NCI-H2107 treated with DMSO at 0.1 percent for 48 hours (cell line): ENCODE data around the gene ATL2.
"Not testable (repeated sequence)": the region's sequence is repeated elsewhere in the genome, so short reads cannot be mapped to it uniquely, and the experiment has no call there.

ENCODE experiments used
- DNase-seq: peaks from one replicate; lab custom pipeline; 2025; ENCODE audit not compliant: unreplicated experiment; lab: John Stamatoyannopoulos, UW

The ATL2 gene

DNA sequence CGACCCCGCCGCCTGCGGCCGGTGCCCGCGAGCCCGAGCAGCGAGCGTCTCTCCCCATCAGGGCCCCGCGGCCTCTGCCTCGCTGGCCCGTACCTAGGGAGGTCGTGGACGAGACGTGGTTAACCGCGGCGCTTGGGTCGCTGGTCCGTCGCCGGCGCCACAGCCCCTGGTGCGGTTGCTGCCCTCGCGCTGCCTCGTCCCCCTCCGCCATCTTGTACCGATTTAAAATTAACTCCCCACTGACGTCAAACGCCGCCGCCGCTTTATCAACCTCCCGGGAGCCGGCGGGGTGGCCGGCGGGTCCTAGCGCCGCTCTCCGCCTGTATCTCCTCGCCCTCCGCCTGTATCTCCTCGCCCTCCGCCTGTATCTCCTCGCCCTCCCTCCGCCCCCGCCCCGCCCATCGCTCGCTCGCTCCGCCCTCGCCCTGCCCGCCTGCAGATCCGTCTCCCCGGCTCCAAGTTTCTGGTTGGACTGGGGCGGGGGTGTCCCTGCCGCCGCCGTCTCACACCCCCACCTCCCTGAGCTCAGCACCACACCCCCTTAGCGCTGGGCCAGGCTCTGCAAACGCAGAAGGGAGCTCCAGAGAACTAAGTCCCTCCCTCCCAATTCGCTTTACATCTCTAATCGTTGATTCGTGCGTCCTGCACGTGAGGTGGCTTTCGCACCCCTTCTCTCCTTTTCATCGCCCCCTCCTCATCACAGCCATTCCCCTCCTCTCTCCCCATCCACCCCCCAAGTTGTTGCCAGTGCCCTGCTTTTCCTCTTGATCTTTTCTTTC is at the start of gene ATL2:
Gene ATL2, minus strand, starts transcription at position 224 of the 779 bp plus-strand sequence. Its CDS starts 13 bp downstream, at position 211.
- DNase-seq: peak; percentile 84

DNA sequence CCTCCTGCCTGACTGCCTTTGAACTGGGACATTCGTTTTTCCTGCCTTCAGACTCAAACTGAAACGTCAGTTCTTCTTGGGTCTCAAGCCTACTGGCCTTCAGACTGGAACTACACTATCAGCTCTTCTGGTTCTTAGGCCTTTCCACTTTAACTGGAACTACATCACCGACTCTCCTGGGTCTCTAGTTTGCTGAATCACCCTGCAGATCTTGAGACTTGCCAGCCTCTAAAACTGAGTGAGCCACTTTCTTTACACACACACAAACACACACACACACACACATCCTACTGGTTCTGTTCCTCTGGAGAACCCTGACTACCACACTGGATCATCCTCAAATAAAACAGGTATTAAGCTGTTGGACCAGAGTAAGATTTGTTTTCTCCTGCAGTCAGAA is 46.7 kb upstream of the ATL2 start:
- DNase-seq: no peak

DNA sequence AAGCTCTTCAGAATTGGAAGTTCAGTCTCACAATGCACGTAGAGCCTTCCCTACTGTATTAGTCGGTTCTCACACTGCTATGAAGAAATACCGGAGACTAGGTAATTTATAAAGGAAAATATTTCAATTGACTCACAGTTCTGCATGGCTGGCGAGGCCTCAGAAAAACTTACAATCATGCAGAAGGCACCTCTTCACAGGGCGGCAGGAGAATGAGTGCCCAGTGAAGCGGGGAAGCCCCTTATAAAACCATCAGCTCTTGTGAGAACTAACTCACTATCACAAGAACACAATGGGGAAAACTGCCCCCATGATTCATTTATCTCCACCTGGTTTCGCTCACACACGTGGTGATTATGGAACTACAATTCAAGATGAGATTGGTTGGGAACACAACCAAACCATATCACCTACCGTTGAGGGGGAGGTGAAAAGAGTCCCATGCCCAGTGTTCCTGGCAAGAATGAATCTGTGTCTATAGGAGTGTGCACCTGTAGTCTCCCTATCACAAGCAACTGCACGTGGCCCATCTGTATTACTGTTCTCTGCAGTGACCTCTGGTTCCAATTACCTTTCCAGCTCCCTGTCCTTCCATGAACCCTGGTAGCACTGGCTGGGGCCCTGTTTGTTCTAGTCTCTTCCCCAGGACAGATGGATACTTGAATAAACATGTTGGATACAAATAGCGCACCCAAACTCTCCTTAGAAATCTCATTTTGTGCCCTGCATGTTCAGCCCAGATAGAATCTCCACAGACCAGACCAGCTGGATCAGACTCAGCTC is 44.4 kb upstream of the ATL2 start:
- no peak for DNase-seq

DNA sequence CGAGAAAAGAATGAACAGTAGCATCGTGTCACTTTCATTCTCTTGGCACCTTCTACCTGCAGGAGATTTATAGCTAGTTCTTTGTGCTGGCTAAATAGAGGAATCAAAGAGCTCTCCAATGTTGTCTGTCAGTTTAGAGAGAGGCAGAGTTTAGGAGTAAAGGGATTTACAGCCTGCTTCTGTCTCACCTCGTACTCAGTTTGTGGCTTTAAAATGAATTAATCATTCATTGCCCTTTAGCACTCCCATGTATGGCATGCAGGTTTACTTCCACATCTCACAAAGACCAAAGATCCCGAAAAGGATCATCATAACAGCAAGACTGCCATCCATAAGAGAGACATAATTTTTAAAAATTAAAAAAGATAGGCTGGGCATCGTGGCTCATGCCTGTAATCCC is 42.4 kb upstream of the ATL2 start:
- DNase-seq: no peak

DNA sequence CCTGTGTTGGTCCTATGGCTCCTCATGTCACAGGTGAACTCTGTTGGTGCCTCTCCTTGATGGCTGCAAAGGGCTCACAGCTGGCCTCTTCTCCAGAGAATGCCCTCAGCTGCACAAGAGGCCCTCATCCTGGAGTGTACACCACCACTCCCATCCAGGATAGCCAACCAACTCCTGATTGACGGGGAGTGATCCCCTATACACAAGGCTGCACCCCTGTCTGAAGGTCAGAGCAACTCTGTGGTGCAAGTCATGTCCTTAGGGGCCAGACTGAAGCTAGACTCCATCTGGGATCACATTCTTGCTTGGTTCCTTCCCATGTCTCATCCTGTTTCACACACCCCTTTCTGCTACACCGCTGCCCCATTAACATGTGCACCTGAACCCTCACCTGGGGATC is 41.7 kb upstream of the ATL2 start:
- DNase-seq: no peak

DNA sequence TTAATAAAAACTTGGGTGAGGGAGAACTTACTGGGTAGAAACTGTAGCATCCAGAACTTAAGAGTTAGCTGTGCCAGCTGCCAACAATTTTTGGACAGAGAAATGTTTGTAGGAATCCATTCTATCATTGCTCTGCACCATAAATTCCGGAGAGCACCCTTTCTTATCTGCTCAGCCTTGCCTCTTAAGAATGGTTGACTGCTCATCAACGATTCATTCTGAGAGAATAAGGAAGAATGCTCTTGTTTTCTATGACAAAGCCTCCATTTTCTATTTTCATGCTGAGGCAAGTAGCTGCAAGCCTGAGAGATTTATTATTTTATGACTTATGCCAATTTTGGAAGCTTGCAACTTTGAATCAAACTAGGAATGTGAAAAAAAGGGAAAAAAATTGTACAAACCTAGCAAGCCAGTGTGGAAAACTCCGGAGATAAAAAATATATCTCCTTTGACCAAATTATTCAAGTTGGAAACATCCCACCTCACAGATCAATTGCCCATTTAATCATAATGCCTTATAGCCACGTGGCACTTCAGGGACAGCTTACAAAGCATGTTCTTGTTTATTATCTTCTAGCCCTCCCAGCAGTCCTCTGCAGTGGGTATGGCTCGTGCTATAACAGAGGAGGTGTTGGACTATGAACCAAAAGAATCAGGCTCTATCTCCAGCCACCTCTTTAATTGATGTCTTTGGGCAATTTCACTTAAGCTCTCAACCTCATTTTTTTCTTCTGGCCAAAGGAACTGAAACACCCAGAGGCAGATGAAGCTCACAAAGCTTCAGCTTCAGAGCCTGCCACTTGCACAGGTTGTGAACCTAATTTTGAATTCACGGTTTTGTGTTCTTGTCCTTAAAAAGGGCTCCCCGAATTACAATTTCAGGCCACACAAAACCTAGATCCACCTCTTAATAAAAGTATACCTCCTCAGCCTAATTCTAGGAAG is 40.9 kb upstream of the ATL2 start:
- no peak for DNase-seq

DNA sequence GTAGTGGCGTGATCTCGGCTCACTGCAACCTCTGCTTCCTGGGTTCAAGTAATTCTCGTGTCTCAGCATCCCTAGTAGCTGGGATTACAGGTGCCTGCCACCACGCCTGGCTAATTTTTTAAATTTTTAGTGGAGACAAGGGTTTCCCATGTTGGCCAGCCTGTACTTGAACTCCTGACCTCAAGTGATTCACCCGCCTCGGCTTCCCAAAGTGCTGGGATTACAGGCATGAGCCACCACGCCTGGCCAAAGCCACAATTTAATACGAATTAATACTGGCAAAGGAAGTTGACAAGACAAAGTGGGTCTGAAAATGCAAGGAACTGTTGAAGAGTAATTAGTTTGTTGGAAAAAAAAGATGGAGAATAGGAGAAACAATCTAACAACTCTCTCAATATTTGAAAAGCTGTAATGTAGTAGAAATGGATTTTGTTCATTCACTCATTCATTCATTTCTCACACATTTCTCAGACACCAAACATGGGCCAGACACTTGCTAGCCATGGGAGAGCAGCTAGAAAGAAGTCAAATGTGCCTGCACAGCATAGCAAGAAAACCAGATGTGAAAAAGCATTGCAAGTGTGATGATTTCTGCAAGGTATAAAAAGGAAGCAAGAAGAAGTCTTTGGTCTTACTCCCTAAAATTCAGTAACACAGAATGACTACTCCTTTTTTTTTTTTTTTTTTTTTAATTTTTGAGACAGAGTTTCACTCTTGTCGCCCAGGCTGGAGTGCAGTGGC is 39.4 kb upstream of the ATL2 start:
- DNase-seq: no peak

DNA sequence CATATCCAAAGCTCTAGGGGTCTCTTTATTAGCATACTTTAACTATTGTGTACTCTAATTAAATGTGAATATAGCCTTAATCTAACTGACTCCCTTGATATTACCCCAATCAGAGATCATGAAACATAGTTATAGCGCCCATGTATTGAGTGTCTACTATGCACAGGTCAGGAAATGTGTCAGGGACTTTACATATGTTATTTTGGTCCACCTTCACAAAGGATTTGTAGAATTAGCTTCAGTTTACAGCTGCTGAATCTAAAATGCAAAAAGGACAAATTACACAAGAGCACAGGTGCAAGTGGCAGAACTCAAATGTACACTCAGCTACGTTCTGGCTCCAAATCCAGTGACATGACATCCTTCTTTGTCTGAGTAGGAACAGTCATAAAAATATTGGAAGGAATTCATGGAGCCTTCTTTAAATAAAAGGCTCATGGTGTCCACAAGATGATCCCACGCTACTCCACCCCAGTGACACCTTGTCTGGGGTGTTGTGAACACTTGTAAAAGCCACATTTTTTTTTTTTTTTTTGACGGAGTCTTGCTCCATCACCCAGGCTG is 38.7 kb upstream of the ATL2 start:
- no peak for DNase-seq

DNA sequence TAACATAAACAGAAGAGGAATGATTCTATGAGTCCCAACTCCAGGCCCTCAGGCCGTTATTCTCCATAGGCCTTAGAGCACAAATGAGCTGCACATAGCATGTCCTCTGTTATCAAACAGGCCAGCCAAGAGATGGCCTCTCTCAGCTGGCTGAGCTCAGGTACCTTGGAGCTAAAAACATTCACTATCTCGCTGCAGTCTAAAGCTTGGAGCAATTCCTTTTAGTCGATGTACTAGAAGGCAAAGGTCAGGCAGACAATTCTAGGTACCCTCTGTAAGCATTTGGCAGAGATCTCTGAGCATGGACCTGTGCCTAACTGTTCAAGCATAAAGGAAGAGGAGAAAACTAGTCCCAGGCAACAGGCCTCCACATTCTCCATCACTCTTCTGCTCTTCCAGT is 38.0 kb upstream of the ATL2 start:
- DNase-seq: no peak

DNA sequence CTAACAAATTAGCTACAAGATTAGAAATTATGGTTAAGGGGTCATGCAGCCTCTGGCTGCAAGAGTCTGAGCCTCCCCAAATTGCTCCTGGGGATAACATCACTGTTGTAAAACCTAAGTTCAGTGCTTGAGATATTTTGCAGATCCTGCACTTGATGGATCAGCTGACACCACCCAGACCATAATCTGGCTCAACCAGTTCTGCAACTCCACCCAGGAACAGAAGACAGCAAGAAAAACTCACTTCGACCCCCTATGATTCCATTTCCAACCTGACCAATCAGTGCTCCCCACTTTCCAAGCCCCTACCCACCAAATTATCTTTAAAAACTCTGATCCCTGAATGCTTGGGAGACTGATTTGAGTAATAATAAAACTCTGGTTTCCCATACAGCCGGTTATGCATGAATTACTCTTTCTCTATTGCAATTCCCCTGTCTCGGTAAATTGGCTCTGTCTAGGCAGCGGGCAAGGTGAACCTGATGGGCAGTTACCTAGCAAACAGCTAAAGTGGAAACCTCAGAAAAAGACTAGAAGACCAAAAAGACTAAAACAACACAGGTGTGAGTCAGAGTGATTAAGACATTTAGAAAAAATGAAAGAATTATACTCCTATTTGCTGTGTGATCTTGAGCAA is 35.3 kb upstream of the ATL2 start:
- DNase-seq: not testable (repeated sequence)

DNA sequence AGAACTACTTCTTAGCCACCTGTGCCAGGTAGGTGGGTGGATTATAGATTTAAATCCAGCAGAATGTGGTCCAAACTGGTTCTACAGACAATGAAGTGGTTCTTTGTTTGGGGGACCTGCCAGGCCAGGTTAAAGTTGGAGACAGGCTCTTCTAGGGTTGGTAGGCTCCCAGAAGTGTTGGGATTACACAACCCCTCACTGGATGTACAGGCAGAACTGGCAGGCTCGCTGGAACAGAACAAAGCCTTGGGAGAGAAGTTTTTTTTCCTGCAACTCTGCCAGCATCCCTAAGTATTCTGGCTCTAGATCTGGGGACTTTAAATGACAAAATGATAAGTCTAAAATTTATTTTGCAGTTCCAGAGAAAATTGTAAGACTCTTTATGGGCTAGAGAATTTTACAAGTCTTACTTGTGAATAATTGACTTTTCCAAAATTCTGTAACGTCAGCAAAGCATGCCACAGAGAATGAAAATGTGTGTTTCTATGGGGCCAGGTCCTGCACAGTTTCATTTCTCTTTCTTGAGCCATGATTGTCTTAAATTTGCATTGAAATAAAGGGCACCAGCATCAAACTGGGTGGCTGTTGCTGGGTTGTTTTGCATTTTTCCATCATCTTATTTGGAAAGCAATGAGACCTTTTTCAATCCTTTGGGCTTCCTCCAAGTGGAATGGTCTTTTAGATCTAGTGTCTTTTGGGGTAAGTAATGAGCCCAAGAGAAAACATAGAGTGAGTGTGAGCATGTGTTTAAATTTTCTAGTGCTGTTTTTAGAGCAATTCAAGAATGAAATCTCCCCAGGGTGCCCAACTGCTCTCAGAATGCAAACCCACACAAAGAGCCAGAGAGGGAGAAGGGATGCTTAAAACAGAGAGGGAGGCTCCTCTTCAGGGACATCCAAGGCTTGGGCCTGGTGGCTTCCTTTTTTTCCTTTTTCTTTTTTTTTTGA is 32.4 kb upstream of the ATL2 start:
- DNase-seq: no peak

DNA sequence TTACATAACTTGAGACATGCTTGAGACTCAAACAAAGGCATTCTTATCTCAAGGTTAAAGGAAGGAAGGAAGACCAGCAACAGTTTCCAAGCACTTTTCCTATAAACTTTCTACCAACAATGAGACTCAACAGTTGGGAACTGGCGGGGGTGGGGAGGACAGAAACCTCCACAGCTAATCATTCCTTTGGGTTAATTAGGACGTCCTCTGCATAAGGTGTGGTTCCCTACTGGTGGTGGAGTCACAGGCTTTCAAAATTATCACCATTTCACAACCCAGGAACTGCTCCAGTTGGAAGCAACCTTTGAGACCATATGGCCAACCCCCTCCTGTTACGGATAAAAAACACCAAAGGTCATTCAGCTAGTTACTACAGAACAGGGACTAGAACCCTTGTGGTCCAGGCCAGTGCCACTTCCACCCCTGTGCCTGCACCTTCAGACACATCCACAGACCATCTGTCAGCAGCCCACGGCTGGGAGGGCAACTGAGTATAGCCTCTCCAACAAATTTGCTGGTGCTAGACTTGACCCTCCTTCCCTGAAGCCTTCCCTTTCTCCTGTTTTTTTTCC is 30.1 kb upstream of the ATL2 start:
- DNase-seq: no peak

DNA sequence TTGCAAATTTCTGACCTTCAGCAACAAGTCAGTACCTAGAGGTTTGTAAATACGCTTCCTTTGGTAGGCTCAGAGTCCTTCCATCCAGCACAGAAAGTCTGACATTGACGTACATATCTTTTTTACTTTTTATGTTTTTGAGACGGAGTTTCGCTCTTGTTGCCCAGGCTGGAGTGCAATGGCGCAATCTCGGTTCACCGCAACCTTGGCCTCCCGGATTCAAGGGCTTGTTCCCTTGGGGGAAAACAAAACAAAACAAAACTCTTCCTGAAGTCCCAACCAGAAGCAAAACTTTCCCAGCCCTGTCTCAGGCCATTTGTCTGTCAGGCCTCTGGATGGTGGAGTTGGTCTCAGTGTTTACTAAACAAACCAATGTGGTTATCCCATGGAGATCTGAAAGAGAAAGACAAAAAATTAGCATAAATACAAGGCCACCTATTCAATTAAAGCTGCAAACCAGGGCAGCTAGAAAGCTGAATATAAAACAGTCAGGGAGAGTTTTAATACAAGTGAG is 29.6 kb upstream of the ATL2 start:
- no peak for DNase-seq

DNA sequence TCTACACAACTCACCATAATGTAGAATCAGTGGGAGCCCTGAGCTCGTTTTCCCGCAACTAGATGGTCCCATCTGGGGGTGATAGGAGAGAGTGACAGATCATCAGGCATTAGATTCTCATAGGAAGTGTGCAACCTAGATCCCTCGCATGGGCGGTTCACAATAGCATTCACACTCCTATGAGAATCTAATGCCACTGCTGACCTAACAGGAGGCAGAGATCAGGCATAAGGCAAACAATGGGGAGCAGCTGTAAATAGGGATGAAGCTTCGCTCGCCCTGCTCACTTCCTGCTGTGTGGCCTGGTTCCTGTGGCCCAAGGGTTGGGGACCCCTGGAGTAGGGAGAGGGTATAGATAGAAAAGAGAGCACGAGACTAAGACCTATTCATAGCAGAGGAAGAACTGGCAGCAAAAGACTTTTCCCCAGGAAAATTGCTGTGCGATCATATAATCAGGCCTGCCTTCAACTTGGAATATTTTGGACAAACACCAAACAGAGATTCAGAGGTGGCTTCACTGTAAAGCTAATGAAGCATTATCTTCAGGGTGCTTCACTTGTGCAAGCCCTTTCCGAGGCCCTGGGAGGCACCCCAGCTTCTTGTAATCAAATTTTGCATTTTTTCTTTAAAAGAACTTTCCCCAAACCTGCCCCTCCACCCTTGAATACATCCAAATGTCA is 29.0 kb upstream of the ATL2 start:
- DNase-seq: no peak

DNA sequence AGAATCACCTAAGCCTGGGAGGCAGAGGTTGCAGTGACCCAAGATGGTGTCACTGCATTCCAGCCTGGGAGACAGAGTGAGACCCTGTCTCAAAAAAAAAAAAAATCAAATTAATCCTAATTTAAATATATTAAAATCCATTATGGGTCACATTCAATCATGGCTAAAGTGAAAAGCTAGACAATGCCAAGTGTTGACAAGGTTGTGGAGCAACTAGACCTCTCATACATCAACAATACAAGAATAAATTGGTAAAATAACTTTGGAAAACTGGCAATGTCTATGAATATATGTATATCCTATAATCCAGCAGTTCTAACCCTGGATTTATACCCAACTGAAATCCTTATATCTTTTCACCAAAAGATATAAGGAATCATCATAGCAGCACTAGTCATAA is 23.4 kb upstream of the ATL2 start:
- DNase-seq: no peak

DNA sequence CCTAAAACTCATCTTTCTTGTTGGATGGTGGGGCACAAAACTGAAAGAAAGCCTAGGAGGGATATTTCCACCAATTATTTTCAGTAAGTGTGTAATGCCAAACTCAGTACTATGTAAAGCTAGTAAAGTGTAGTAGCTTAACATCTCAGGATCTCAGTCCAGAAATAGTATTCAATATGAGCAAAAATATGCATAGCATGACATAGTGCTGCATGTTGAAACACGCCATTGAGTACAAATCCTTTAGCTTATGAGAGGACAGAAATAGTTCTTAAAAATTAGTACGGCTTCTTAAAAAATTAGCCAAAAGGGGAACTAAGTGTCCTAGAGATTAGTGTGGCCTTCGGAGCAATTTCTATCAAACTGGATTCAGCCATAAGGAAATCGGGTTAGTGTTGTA is 21.7 kb upstream of the ATL2 start:
- DNase-seq: no peak

DNA sequence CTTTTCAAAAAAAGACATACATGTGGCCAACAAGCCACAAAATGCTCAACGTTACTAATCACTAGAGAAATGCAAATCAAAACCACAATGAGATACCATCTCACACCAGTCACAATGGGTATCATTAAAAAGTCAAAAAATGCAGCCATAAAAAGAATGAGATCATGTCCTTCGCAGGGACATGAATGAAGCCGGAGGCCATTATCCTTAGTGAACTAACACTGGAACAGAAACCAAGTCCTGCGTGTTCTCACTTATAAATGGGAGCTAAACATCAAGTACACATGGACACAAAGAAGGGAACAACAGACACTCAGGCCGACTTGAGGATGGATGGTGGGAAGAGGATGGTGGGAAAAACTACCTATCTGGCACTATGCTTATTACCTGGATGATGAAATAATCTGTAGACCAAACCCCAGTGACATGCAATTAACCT is 17.8 kb upstream of the ATL2 start:
- no peak for DNase-seq

DNA sequence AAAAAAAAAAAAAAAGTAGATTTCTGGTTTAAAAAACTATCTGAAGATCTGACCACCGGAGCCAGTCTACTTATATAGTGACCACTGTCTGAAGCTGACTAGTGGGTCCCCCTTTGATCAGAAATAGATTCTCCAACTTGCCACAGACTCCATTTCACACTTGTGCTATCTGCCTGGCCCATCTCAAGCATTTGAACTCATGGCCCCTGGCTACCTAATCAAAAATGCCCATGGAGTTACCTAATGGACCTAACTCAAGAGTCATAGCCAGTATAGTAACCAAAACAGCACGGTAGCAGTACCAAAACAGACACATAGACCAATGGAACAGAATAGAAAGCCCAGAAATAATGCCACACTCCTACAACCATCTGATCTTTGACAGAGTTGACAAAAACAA is 17.0 kb upstream of the ATL2 start:
- DNase-seq: no peak
